GM18520 (cell line): ENCODE results near the gene RYR3.

Experiments
- ATAC-seq: cut with Tn5 transposase; IDR thresholded peaks from one replicate; pipeline ENCODE4 v1.9.1; 2021; ENCODE audit not compliant: unreplicated experiment

The RYR3 gene

DNA sequence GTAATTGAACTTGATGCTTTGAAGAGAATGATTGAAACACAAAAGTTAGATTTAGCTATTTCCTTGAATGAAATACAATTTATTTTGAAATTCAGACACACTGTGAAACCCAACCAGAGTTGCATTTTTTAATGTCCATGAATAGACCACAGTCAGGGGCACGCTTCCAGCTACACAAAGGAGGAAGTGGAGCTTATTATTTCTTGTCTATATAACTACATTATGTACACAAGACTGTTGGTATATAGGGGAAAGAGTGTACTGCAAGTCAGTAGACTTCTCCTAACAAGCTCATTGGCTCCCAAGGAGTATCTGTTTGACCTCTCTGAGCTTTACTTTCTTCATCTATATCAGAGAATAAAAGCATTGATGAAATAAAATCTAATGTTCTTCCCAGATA is 326.2 kb downstream of the RYR3 start:
- no peak for ATAC-seq

- ATAC-seq = no peak
These were observed 327.7 kb downstream of the RYR3 start for GRCh38 chr15:33638453-33638852.

- ATAC-seq = no peak
These were observed 328.3 kb downstream of the RYR3 start for GRCh38 chr15:33639051-33639450.

DNA sequence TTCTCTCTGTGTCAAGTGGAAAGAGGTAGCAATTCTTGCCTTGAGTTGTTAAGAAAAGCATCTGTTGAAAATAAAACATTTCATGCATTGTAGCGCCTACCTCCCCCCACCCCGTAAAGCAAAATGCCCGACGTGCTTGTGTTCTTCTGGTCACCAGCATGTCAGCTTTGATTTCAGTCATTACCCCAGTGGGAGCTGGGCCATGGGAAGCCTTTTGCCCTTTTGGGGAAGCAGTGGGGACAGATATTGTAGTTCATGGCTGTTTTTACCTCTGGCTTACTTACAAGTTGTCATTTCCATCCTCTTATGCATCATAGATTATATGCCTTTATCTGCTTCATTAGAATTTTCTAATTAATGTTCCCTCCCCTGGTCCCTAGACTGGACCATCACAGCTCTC is 328.7 kb downstream of the RYR3 start:
- no peak for ATAC-seq

GRCh38 chr15:33639978-33640377 is 329.2 kb downstream of the RYR3 start:
- no peak for ATAC-seq

DNA sequence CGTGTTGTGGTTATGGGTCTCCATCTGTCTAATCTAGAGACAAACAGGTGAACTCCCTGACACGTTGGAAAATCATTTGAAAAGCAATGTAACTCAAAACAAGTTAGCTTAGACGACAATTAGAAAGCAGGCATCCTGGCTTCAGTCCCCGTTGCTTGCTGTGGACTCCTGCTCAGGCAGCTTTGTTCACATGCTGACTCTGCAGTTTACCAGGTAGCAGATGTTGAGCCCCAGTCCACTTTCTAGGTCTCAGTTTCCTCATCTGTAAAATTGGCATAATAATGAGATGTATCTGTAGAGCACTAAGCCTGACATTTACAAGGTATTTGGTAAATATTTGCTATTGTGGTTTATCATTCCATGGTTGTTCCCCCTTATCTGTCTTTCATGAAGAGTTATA is 330.3 kb downstream of the RYR3 start:
- no peak for ATAC-seq

DNA sequence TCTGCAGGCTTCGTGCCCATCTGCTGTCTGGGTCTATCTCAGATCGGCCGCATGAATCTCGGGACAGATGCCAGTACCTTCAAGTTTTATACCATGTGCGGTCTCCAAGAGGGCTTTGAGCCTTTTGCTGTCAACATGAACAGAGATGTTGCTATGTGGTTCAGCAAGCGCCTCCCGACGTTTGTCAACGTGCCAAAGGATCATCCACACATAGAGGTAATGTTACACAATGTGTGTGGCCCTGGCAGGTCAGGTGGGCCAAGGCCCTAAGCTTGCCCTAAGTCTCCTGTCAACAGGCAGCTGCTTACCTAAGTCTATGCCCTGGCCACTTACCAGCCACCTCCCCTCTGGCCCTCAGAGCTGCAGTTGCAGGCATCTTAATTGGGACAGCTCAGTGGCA is 333.5 kb downstream of the RYR3 start:
- no peak for ATAC-seq

- no peak for ATAC-seq
These were observed 336.0 kb downstream of the RYR3 start for GRCh38 chr15:33646744-33647143.

DNA sequence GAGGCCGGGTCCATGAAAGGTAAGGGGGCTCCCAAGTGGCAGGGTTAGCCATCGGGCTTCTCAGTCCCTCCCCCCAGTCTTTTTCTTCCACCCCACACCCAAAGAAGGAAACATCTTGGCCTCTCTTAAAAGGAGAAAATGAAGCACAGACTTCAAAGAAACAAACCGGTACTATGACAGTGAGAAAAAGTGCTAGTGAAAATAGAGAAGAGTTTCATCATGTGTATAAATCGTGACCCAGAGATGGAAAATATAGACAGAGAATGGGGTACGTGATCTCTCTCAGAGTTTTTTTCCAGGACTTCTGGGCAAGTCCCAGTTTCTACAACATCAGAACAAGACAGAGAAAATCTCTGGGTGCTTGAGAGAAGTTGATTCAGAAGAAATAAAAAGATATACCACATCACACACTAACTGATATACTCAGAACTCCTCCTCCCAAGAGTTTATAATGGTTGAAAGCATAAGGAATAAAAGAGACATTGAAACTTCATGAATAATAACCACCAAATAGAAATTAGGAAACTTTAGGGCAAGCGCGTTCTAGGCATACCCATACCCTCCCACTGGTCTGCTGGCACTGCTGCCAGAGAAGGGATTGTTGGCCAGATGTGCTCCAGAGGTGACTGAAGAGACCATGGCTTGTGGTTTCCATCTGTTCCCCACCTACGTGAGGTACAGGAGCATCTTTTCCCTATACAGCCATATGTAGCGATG is 338.6 kb downstream of the RYR3 start:
- ATAC-seq = no peak

GRCh38 chr15:33654860-33655259 is 344.1 kb downstream of the RYR3 start:
- ATAC-seq = no peak

DNA sequence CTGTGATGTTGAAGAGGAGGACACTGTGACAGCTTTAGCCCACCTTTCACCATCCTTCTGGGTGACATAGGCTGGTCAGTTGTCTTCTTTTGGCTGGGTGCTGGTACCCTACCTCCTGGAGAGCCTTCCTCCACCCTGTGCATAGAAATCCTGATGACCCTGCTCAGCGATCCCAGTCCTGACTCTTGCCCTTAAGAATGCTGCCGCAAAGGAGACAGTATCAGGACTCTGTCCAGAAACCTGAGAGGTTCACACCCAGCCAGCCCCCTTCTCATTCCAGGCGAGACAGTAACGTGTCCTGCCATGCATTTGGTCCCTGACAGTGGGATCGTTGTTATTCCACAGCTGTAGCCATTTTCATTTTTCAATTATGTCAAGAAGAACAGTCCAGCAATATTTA is 344.7 kb downstream of the RYR3 start:
- no peak for ATAC-seq

- no peak for ATAC-seq
These were observed 345.4 kb downstream of the RYR3 start for GRCh38 chr15:33656168-33656567.

GRCh38 chr15:33660151-33660550 is 349.4 kb downstream of the RYR3 start:
- ATAC-seq = no peak

- no peak for ATAC-seq
These were observed 351.2 kb downstream of the RYR3 start for GRCh38 chr15:33662014-33662413.

DNA sequence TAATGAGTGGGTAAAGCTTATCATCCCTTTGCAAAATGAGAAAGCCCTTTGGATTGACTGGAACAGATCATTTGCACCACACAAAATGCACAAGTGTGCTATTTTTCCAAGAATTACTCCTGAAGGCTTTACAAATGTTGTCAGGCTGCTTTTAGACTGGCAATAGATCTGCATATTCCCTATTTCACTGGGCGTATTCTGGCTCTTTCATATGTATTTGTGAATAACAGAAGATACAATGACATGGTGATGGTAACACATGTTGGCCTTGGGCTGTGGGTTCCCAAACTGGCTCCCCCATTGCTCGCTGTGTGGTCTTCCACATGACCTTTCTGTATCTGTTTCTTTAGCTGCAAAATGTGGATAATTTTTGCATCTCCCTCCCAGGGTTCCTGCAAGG is 354.2 kb downstream of the RYR3 start:
- no peak for ATAC-seq

DNA sequence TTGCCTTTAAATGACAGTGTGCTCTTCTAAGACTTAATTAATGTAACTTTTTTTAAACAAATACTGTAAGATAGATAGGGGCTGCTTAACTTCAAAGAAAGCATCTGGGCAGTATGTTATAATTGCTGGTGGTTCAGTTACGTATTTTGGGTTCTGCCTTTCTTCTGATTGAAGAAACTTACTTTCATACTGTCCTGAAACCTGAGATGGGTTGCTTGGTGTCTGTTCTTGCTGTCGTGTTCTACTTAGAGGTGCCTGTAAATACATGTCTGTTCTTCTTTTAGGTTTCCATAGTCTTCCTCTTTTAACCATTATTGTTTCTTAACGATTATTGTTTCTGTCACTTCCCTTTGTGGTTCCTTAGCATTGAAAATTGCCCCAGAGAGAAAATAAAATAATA is 359.8 kb downstream of the RYR3 start:
- no peak for ATAC-seq

GRCh38 chr15:33671456-33671855 is 360.7 kb downstream of the RYR3 start:
- ATAC-seq = no peak

DNA sequence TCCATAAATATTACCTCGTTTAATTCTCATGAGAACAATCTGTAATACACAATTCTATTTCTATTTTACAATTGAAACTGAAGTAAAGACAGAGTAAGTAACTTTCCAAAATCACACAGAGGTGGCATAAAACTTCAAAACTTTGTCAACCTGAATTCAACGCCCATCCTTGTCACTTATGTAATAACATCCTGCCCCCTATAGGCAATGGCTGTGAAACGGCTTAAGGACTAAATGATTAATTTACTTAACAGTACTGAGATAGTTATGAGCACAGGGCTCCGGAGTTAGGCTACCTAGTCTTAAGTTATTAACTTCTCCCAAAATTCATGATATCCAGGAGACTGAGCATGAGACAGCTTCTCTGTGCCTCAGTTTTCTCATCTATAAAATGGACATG is 364.5 kb downstream of the RYR3 start:
- ATAC-seq = no peak

DNA sequence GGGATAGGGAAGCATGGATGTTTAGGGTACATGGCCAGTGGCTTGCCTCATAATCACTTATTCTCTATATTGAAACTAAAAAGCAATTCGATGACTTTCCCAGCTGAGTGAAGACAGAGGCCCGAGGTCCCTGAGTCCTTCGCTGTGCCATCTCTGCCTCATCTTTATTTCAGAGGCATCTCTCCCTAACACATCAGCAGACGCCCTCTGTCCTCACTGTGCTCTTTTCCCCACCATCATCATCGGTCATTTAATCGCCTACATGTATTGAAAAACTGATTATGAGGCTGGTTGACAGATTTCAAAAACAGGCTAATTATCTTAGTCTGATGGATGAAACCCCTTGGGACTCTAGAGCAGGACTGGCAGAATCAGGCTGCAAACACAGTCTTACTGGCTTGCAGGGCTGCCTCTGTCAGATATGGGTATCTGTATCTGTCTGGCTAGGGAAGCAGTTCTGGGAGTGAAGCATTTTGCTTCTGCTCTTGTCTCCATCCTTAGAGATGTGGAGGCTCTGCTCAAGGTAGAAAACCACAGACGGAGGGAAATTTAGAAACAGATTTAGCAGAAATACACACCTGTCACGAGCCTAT is 366.6 kb downstream of the RYR3 start:
- ATAC-seq = no peak

DNA sequence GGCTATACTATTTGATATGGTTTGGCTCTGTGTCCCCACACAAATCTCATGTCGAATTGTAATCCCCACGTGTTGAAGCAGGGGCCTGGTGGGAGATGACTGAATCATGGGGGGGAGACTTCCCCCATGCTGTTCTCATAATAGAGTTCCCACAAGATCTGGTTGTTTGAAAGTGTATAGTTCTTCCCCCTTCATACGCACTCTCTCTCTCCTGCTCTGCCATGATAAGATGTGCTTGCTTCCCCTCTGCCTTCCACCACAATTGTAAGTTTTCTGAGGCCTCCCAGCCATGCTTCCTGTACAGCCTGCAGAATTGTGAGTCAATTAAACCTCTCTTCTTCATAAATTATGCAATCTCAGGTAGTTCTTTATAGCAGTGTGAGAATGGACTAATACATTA is 367.4 kb downstream of the RYR3 start:
- no peak for ATAC-seq

DNA sequence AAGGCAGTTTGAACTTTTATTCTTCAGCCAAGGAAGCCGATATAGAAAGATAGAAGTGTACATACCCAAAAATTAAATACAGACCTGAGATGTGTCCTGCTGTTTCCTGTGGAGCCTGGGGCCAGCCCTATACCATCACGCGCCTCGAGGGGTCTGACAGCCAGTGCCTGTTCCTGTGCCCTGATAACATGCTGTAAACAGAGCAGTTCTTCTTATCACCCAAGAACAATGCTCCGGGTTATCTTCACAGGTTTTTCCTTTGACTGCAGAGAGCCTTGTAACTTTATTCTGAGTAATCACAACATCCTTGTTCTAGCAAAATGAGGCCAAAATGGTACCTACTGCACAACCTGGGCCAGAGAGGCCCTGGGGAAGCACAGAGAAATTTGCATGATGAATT is 367.8 kb downstream of the RYR3 start:
- ATAC-seq = no peak

- ATAC-seq = no peak
These were observed 368.3 kb downstream of the RYR3 start for GRCh38 chr15:33679061-33679460.

GRCh38 chr15:33680336-33680735 is 369.6 kb downstream of the RYR3 start:
- no peak for ATAC-seq
